ENCODE data around the gene CNPY2.

GRCh38 chr12:56280849-56281248 is 34.9 kb downstream of the CNPY2 start:
- TF ChIP-seq CTCF (IDR thresholded peaks at IDR 0.05) (no peak), POLR2A (IDR thresholded peaks at IDR 0.05) (no peak)
